Heart right ventricle (tissue), 16 donors: ENCODE measurements around the gene BRF1. TPM values are rescaled to one million over a fixed set of nuclear protein-coding genes. Genes with fewer than 3 reads are reported as not detected.

Source experiments
- ATAC-seq, 8 donors: fragments of 200-7000 bp; cut with Tn5 transposase; one replicate each; pipeline ENCODE4 v1.9.1; 2020; ENCODE audit warnings: mild to moderate bottlenecking in 8 of 8, moderate library complexity in 8 of 8, moderate number of reproducible peaks in 1 of 8
- DNase-seq, 2 donors: peaks; one replicate each; pipeline ENCODE4 v3.0.0-alpha.2; 2020
- H3K27ac ChIP-seq, 10 donors: fragments of 200-600 bp; sonication (generic) in 2 of 10; one replicate each; pipeline versions ENCODE4 v1.5.0 to v1.8.0; 2020 to 2022; ENCODE audit warnings: mild to moderate bottlenecking in 3 of 10
- H3K27me3 ChIP-seq, 7 donors: fragments of 200-600 bp; one replicate each; pipeline ENCODE4 v1.8.0; 2021 to 2022; ENCODE audit warnings: mild to moderate bottlenecking in 2 of 7
- H3K36me3 ChIP-seq, 9 donors: fragments of 200-600 bp; sonication (generic) in 1 of 9; one replicate each; pipeline versions ENCODE4 v1.5.0 to v1.8.0; 2020 to 2022; ENCODE audit warnings: mild to moderate bottlenecking in 2 of 9
- H3K4me1 ChIP-seq, 9 donors: fragments of 200-600 bp; sonication (generic) in 1 of 9; one replicate each; pipeline versions ENCODE4 v1.5.0 to v1.8.0; 2020 to 2022; ENCODE audit warnings: mild to moderate bottlenecking in 4 of 9
- H3K4me3 ChIP-seq, 10 donors: fragments of 200-600 bp; sonication (generic) in 2 of 10; one replicate each; pipeline versions ENCODE4 v1.5.0 to v1.8.0; 2020 to 2022; ENCODE audit warnings: mild to moderate bottlenecking in 7 of 10, moderate library complexity in 2 of 10
- H3K9me3 ChIP-seq, 11 donors: fragments of 200-600 bp in 10 of 11; sonication (generic) in 2 of 11; one replicate each; pipeline versions ENCODE4 v1.5.0 to v1.8.0; 2013 to 2022; ENCODE audit warnings: mild to moderate bottlenecking in 2 of 11, control low read depth in 1 of 11, moderate library complexity in 1 of 11
- CTCF ChIP-seq, 9 donors: fragments of 200-600 bp; sonication (generic) in 2 of 9; IDR thresholded peaks; one replicate each; pipeline versions ENCODE4 v1.5.0 to v1.8.0; 2021 to 2022; ENCODE audit warnings: antibody characterized with exemption in 9 of 9, mild to moderate bottlenecking in 5 of 9, moderate library complexity in 1 of 9
- WGBS, 2 donors: extraction: QIAGEN DNeasy Blood & Tissue Kit; methylation state at CpG; one replicate each; pipeline ENCODE4 v1.1.7; 2013; ENCODE audit warnings: inconsistent platforms in 1 of 2; 5-methylcytosine and 5-hydroxymethylcytosine counted together
- intact Hi-C, 10 donors: fragments of 100-400 bp; cut with DNase I; formaldehyde crosslinking; loops; one replicate each; pipeline versions ENCODE4 v1.11.1 to v1.14.2; 2022
- polyA plus RNA-seq, 2 donors: library from polyadenylated mRNA; stranded (reverse); fragments of 200-250 nt; gene quantifications; one replicate each; pipeline ENCODE4 v1.2.3, GENCODE V29; 2013
- total RNA-seq, 10 donors: library from RNA; stranded (reverse); fragmentation: NEBNext Ultra II Directional in 3 of 10; extraction: Animal tissue kit (Norgen Biotek cat#: 25700) in 3 of 10; gene quantifications; one replicate each; pipeline versions ENCODE4 v1.2.1 to v1.2.4, GENCODE V29; 2021 to 2023
- donor health status: Arrhythmogenic right ventricular cardiomyopathy.
- donor health status: ischemic (EF 13 %, LVEDD 7.1; RV severe dilation, severe dysfunction).
- donor health status: healthy with polysubstance abuse.
- donor health status: DM: no; HTN: yes; CAD: no.
- donor health status: DM: no; HTN: no; CAD: no.
- donor health status: ischemic (EF 25% LVEDD 6.9; RV normal size, moderate dysfunction).
- donor health status: ischemic (EF 25% LVEDD 5.7; RV mildly dilated, moderate dysfunction).
- donor health status: healthy.
- donor health status: DM: yes; HTN: yes; CAD: no.
- donor health status: Ischemic cardiomyopathy.
- donor health status: ischemic (EF 35%, LVEDD 5.7; RV mildly dilated, moderate dysfunction).
- donor health status: nonischemic (EF 11% LVEDD 7.7; RV severe dilation, severe dysfunction).
- donor health status: DM: yes; HTN: yes; CAD: no.
- donor health status: PGD.
- donor health status: ischemic (EF 29% LVEDD 5.4; RV normal size, mild dysfunction).
- donor health status: nonischemic (EF 23%, LVEDD 6.1; RV moderate dilation, normal function).

BRF1 gene
- total and polyA plus RNA-seq, 12 donors = 12.7 to 30.8 (median 16.2) TPM

GRCh38 chr14:105333613-105334364 lies 33.0 kb upstream of the BRF1 start:
- ATAC-seq (peak in 3 of 8 donors; percentile 5 to 16 (median 10)), DNase-seq (no peak)
- intact Hi-C loops = no loop called here
- Histone ChIP-seq H3K27ac (peak overlapping the region in 8 of 10 donors; percentile 25 to 66 (median 53)), H3K9me3 (no peaks in the 10 kb centered on the region), H3K27me3 (no peaks in the 10 kb centered on the region), H3K36me3 (no peaks in the 10 kb centered on the region), H3K4me3 (no peak overlapping the region), H3K4me1 (peaks cover 36 to 99% (median 78%) of the 10 kb centered on the region in 9 donors)
- TF ChIP-seq CTCF (IDR thresholded peaks at IDR 0.05) = no peak
- 47 to 56% methylated on average over 18 of the region's 18 CpGs for WGBS, 2 donors

GRCh38 chr14:105333020-105333490 lies 32.3 kb upstream of the BRF1 start:
- Histone ChIP-seq H3K9me3 (no peaks in the 10 kb centered on the region), H3K27me3 (no peaks in the 10 kb centered on the region), H3K4me1 (peaks cover 36 to 99% (median 78%) of the 10 kb centered on the region in 9 donors), H3K27ac (peak overlapping the region in 4 of 10 donors; percentile 25 to 66 (median 60)), H3K36me3 (no peaks in the 10 kb centered on the region), H3K4me3 (no peak overlapping the region)
- ATAC-seq (peak in 1 of 8 donors; percentile 3), DNase-seq (no peak)
- TF ChIP-seq CTCF (IDR thresholded peaks at IDR 0.05) = no peak
- WGBS, 2 donors = 75 to 80% methylated on average over 15 of the region's 15 CpGs
- intact Hi-C loops = no loop called here

GRCh38 chr14:105332350-105332874 lies 31.6 kb upstream of the BRF1 start:
- DNase-seq = no peak
- peaks cover 33 to 99% (median 78%) of the 10 kb centered on the region in 9 donors for H3K4me1 ChIP-seq
- WGBS, 2 donors = 78 to 79% methylated on average over 11 of the region's 11 CpGs
- TF ChIP-seq CTCF (IDR thresholded peaks at IDR 0.05) = no peak
- intact Hi-C loops = no loop called here
- no peak overlapping the region for H3K4me3 ChIP-seq
- no peaks in the 10 kb centered on the region for H3K9me3 ChIP-seq
- no peaks in the 10 kb centered on the region for H3K36me3 ChIP-seq
- H3K27me3 ChIP-seq = no peaks in the 10 kb centered on the region
- no peak overlapping the region for H3K27ac ChIP-seq
- no peak for ATAC-seq

DNA sequence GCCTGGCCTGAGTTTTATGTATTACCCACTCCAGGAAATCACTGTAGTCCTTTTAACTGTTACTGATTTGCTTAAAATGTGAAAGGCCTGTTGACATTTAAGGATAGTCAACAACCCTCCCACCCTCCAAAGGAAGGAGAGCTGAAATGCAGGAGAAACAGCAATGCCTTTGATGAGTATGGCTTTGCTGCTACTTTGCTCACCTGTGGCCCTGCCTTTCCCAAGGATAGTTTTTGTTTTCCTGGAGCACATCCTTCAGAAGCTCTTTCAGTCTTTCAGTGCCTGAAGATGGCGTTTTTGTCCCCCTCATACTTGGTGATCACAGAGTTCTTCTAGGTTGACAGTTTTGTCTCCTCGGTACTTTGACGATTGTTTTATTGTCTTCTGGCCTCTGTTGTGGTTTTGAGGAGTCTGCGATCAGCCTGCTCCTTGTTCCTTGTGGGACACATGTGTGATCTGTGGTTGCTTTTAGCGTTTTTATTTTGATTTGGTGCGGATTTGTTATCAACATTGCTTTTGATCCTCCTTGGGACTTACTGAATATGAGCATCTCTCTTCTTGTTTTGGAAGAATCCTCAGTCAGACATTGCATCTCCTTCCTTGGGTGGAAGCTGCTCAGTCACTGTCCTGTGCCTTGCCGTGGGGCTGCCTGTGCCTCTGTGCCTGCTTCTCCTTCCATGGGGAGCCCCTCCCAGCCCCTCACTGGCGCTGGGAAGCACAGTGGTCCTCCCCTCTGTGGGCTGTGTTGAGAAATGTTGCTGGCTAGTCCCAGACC lies 31.0 kb upstream of the BRF1 start:
- 84 to 89% methylated on average over 8 of the region's 8 CpGs for WGBS, 2 donors
- Histone ChIP-seq H3K27me3 (no peaks in the 10 kb centered on the region), H3K4me1 (peaks cover 36 to 99% (median 79%) of the 10 kb centered on the region in 9 donors), H3K27ac (peak overlapping the region in 3 of 10 donors; percentile 14 to 57 (median 25)), H3K9me3 (no peaks in the 10 kb centered on the region), H3K36me3 (no peaks in the 10 kb centered on the region), H3K4me3 (no peak overlapping the region)
- ATAC-seq (no peak), DNase-seq (no peak)
- TF ChIP-seq CTCF (IDR thresholded peaks at IDR 0.05) = no peak
- intact Hi-C loops = no loop called here
